Stimulated activated CD4-positive, alpha-beta T cell treated with anti-CD3 and anti-CD28 coated beads, Interleukin-12 subunit alpha, Interleukin-12 subunit beta, amount 100 ng/mL, for 24 hours (primary cell): ENCODE measurements around the gene LARP4B.
"Not testable (repeated sequence)": the region's sequence is repeated elsewhere in the genome, so short reads cannot be mapped to it uniquely, and the experiment has no call there.

Experiments used
- DNase-seq, 2 experiments: peaks; one replicate each; pipeline ENCODE4 v3.0.0-alpha.2; 2020; ENCODE audit warnings: low read depth in 2 of 2

LARP4B gene

GRCh38 chr10:770048-770712 is 161.3 kb downstream of the LARP4B start:
- DNase-seq = not testable (repeated sequence)

- DNase-seq = no peak
Measured at GRCh38 chr10:767794-768193, 163.7 kb downstream of the LARP4B start.

GRCh38 chr10:767211-767610 is 164.3 kb downstream of the LARP4B start:
- no peak for DNase-seq

GRCh38 chr10:761376-761775 is 170.1 kb downstream of the LARP4B start:
- DNase-seq = no peak

- no peak for DNase-seq
Measured at GRCh38 chr10:760622-761021, 170.9 kb downstream of the LARP4B start.

- no peak for DNase-seq
Measured at GRCh38 chr10:759898-760477, 171.5 kb downstream of the LARP4B start.
